Activated CD4-positive, alpha-beta T cell treated with anti-CD3 and anti-CD28 coated beads for 1 hour (primary cell): ENCODE data around the gene BBX.
"Not testable (repeated sequence)": the region's sequence is repeated elsewhere in the genome, so short reads cannot be mapped to it uniquely, and the experiment has no call there.

Source experiments
- DNase-seq: peaks from one replicate; pipeline ENCODE4 v3.0.0-alpha.2; 2020

The BBX gene

GRCh38 chr3:107689355-107689754 is 166.6 kb downstream of the BBX start:
- no peak for DNase-seq

GRCh38 chr3:107690522-107691138 is 167.9 kb downstream of the BBX start:
- DNase-seq: no peak

- DNase-seq: not testable (repeated sequence)
Measured at GRCh38 chr3:107691984-107692383, 169.2 kb downstream of the BBX start.

DNA sequence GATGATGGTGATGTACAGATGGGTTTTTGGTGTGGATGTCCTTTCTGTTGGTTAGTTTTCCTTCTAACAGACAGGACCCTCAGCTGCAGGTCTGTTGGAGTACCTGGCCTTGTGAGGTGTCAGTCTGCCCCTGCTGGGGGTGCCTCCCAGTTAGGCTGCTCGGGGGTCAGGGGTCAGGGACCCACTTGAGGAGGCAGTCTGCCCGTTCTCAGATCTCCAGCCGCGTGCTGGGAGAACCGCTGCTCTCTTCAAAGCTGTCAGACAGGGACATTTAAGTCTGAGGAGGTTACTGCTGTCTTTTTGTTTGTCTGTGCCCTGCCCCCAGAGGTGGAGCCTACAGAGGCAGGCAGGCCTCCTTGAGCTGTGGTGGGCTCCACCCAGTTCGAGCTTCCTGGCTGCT is 174.6 kb downstream of the BBX start:
- not testable (repeated sequence) for DNase-seq

DNA sequence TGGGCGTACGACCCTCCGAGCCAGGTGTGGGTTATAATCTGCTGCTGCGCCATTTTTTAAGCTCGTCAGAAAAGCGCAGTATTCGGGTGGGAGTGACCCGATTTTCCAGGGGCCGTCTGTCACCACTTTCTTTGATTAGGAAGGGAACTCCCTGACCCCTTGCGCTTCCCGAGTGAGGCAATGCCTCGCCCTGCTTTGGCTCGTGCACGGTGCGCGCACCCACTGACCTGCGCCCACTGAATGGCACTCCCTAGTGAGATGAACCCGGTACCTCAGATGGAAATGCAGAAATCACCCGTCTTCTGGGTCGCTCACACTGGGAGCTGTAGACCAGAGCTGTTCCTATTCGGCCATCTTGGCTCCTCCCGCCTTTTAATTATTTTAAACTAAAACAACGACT is 175.1 kb downstream of the BBX start:
- DNase-seq: not testable (repeated sequence)

GRCh38 chr3:107699682-107700081 is 176.9 kb downstream of the BBX start:
- no peak for DNase-seq

DNA sequence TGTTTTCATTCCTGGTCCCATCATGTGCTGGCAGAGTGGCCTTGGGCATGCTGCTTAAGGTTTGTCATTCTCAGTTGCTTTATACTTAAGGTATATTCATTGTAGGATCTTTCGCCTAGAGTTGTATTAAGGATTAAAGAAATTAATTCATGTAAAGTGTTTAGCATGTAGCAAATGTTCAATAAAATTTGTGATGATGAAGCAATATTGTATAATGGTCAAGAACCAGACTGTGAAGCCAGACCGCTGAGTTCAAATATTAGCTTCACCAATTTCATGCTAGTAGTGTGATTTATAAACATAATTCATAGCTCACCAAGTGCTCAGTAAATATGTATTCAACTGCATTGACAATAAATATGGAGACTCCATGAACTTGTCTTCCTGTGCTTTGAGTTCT is 178.5 kb downstream of the BBX start:
- no peak for DNase-seq

DNA sequence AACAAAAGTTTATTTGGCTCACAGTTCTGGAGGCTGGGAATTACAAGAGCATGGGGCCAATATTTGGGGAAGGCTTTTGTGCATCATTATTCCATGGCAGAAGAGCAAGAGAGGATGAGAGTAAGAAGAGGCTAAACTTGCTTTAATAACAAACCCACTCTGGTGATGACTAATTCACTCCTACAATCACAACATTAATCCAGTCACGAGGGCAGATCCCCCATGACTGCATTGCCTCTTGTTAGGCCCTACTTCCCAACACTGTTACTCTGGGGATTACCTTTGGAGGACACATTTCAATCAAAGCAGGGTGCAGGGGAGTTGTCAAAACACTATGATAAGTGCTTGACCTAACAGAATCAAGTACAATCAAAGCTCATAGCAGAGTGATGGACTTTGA is 181.7 kb downstream of the BBX start:
- no peak for DNase-seq

DNA sequence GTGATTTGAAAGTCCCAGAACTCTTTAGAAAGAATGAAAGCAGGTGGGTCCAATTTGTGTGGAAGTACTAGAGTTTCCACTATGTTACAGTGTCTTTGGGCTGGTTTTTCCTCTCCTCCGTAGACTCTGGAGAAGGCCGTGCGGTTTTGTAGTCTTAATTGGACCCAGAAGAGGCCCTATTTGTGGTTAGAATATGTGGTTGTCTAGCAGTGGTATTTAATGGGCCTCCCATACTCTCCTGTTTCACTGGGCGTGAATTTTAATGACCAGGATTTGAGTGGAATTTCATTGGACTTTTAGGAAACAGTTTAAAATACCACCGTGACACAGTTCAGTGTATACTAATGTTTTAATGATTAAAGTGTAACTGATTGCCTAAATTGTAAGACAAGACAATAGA is 182.3 kb downstream of the BBX start:
- DNase-seq: no peak

DNA sequence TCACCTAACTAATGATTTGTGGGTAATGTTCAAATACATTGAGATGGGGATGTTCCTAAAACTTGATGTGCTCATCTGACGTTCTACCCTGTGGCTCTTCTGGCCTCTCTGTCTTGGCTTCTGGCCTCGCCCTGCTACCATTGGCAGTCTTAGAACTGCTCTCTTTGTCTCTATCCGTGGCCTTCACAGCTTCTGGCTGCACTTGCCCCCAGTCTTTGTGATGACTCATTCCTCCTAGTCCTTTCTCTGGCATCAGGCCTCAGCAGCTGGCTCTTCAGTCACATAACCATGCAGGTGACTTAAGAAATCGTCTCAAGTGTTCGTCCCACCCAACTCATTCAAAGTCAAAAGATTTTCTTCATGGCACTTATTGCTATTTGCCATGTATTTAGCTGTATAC is 188.1 kb downstream of the BBX start:
- no peak for DNase-seq

DNA sequence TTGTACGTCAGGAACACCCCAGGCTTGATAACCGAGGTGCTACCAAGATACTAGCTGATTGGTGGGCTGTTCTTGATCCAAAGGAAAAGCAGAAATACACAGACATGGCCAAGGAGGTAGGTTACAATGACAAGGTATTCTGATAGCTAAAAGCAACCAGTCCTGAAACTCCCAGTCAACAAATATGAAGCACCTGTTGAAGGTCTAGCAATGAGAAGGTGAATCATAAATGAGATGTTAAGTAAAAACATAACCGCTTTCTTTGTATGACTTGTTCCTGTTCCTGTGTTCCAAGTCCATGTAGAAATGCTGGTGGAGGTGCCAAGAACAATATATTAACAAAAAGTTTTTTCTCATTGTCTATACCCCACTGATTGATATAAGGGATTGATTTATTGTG is 194.0 kb downstream of the BBX start:
- DNase-seq: no peak

DNA sequence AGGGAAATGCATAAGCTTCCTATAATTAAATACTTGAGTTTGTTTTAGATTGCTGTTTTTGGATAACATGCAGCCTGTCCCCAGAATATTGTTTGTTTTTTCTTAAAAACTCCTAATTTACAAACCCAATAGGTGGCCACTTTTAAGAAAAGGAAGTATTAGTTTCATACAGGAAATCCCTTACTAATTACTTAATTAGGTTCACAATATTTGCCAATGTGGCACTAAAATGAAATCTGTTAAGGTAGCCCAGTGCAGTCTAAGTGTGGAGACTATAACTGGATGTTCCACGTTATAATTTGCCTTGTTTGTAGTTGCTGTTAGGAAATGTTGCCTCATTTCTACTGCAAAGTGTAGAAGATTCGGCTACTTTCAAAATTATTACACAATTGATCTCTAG is 195.8 kb downstream of the BBX start:
- DNase-seq: no peak

GRCh38 chr3:107727102-107727501 is 204.3 kb downstream of the BBX start:
- no peak for DNase-seq

DNA sequence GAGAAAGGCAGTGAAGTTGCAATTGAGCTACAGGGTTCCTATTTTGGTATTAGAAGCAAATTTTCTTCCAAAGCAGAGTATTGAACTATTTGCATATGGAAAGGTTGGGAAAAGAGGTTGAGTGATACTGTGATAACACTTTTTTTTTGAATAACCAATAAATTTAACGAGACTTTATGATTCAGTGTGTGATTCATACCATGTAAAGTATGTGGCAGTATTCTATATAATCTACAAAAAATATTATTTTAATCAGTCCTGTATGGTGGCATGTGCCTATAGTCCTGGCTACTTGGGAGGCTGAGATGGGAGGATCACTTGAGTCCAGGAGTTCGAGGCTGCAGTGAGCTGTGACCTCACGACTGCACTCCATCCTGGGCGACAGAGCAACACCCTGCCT is 206.9 kb downstream of the BBX start:
- DNase-seq: no peak

DNA sequence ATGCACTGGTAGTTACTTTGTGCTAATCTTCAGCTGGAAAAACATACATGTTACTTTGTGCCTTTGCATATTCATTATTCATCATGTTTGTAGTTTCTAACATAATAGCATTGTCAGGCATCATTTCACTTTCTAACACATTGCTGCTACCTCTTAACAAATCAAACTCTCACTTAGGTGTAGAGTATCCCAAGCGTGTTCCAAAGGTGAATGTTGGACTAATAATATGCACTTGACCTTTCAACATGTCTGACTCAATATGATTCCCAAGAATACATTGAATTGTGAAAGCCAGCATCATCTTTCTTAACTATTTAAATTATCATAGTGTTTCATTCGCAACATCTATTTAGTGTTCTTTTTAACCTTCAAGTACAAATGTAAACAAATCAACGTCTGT is 211.6 kb downstream of the BBX start:
- no peak for DNase-seq

- DNase-seq: no peak
Measured at GRCh38 chr3:107737914-107738313, 215.2 kb downstream of the BBX start.

DNA sequence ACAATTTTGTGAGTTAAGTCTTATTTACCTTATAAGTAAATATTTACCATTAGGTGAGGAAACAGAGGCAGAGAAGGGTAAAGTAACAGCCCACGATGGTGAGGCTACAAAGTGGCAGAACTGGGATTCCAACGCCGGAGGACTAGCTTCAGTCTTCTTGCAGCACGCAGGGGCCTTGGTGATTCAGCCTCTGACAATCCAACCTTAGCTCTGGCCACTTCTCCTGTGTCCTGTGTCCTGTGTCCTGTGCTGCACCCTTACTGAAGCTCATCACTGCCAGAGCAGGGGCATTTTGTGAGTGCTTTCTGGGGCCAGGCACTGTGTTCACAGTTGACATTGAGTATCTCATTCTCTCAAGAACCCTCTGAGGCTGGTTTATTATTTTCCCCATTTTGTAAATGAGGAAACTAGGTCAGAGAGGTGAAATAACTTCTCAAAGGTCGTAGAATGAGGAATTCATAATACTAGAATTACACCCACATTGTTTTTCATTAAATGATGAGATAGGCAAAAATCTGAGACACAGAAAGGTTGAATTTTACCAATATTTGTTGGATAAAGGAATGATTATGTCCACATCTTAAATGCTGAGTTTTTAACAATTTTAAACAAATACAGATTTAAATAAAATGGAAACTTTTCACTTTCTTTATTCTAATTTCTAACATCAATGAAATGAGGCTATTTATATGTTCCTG is 215.9 kb downstream of the BBX start:
- no peak for DNase-seq

GRCh38 chr3:107739227-107739626 is 216.5 kb downstream of the BBX start:
- DNase-seq: no peak

DNA sequence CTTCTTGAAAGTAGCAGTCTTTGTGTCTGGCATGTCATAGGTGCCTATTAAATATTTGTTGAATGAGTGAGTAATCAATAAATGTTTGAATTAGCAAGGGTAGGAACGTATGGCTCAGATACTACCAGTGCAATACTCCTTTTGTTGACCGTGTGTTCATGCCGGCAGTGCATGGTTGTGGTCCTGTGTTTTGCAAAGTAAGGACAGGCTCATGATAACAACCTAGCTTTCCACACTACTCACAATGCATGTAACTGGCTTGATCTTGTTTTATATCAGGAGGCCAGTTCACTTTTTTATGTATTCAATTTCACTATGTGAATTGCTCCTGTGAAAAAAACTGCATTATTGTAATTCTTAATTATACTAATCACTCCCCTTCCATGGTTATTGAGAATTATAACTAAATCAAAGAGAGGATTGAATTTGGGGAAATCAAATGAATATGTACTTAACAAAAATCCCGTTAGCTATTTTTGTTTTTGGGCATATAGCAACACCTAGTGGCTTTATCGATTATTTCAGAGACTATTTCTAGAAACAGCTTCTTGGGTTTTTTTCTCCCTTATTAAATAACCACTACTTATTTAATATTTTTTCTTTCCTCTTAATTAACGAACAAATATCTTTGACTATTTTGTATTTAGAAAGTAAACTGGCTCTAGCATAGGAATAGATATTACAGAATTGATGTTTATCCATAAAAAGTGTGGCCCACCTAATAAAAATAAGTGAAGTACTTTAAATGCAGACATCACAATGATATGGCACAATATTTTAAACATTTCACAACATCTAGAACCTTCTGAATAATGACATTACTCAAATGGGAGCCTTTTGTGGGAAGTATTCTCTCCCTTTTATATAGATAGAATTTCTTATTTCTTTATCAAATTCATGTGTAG is 218.5 kb downstream of the BBX start:
- no peak for DNase-seq

GRCh38 chr3:107745354-107745753 is 222.6 kb downstream of the BBX start:
- no peak for DNase-seq

GRCh38 chr3:107752202-107752990 is 229.6 kb downstream of the BBX start:
- no peak for DNase-seq

DNA sequence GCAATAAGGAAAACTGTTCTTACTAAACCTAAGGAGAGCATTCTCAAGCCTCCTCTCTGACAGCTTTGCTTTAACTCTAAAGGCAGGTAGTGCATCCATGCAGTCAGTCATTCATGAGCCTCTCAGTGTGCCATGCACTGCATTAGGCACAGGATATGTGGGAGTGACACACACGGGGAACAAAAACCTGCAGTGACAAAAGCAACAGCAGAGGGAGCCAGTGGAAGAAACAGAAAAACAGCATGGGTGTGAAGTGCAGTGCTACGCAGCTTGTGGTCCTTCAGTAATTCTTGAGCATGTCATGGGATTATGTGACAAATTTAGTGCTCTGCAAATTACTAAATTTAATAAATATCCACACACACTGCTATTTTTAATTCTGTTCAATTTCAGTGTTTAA is 230.7 kb downstream of the BBX start:
- no peak for DNase-seq

DNA sequence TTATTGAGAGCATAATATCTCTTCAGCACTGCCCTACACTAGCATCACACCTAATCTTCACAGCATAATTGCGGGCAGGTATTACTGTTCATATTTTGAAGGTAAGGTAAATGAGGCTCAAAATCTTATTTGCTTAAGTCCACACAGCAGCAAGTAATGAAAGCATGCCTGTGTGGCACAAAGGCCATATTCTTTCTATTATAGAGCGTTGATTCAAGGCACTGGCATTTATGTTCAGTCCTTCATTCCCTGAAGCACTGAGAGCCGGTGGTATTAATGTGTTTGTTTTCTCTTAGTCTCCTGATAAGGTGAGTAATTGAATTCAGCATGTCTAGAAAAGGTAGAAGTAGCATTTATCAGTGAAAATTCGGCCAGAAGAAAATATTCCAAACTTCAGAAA is 231.2 kb downstream of the BBX start:
- DNase-seq: no peak
